Esophagus muscularis mucosa (tissue), 4 donors: ENCODE data around the gene USP49. TPM values are rescaled to one million over a fixed set of nuclear protein-coding genes. Genes with fewer than 3 reads are reported as not detected.

Source experiments
- DNase-seq: peaks from one replicate; pipeline ENCODE4 v3.0.0-alpha.2; 2017; ENCODE audit errors: extremely low spot score
- H3K27ac ChIP-seq, 4 donors: fragments of 200-600 bp; sonication (generic); replicated peaks in 1 of 4; 1 replicate in 3 of 4; 2 replicates in 1 of 4; pipeline ENCODE4 v1.5.1; 2016 to 2019; ENCODE audit warnings: mild to moderate bottlenecking in 1 of 4
- H3K27me3 ChIP-seq, 4 donors: fragments of 200-600 bp; sonication (generic); one replicate each; pipeline versions ENCODE4 v1.5.1 to v1.6.0; 2016 to 2019
- H3K36me3 ChIP-seq, 4 donors: fragments of 200-600 bp; sonication (generic); one replicate each; pipeline ENCODE4 v1.5.1; 2016 to 2019
- H3K4me1 ChIP-seq, 4 donors: fragments of 200-600 bp; sonication (generic); one replicate each; pipeline ENCODE4 v1.5.1; 2016 to 2019
- H3K4me3 ChIP-seq, 4 donors: fragments of 200-600 bp; sonication (generic); 1 replicate in 2 of 4; 2 replicates in 2 of 4; pipeline ENCODE4 v1.5.1; 2016 to 2019; ENCODE audit warnings: mild to moderate bottlenecking in 4 of 4, moderate library complexity in 1 of 4
- H3K9me3 ChIP-seq, 4 donors: fragments of 200-600 bp; sonication (generic); 1 replicate in 3 of 4; 2 replicates in 1 of 4; pipeline ENCODE4 v1.5.1; 2016 to 2019
- CTCF ChIP-seq, 3 experiments: fragments of 200-600 bp in 2 of 3; fragments of 450-650 bp in 1 of 3; sonication (generic) in 2 of 3; IDR thresholded peaks; one replicate each; pipeline ENCODE4 v1.5.1; 2017 to 2019; ENCODE audit warnings: antibody characterized with exemption in 3 of 3, mild to moderate bottlenecking in 2 of 3, moderate library complexity in 1 of 3
- EP300 ChIP-seq: sonication (generic); formaldehyde crosslinking; IDR thresholded peaks from one replicate; pipeline ENCODE4 v1.6.1; 2017; ENCODE audit warnings: antibody characterized with exemption
- POLR2A ChIP-seq: fragments of 450-650 bp; IDR thresholded peaks from one replicate; pipeline ENCODE4 v1.6.1; 2017; ENCODE audit warnings: antibody characterized with exemption, moderate library complexity, mild to moderate bottlenecking, low read depth
- POLR2AphosphoS5 ChIP-seq, 2 donors: sonication (generic); formaldehyde crosslinking; IDR thresholded peaks; one replicate each; pipeline ENCODE4 v1.6.1; 2017; ENCODE audit warnings: antibody characterized with exemption in 2 of 2
- WGBS: methylation state at CpG from one replicate; pipeline ENCODE4 v1.1.5; 2018; 5-methylcytosine and 5-hydroxymethylcytosine counted together
- intact Hi-C: fragments of 100-400 bp; cut with DNase I; formaldehyde crosslinking; loops from one replicate; pipeline ENCODE4 v1.15.1; 2023
- total RNA-seq, 4 donors: library from RNA; depleted of rRNA; stranded (reverse); fragments of >200 nt; gene quantifications; one replicate each; pipeline versions ENCODE4 v1.1.0 to v1.2.1, GENCODE V29; 2016

Gene USP49
- total RNA-seq, 4 donors from 2014 or later: 1.3 to 2.5 (median 2.3) TPM

- Histone ChIP-seq H3K4me3 (no peak overlapping the region), H3K4me1 (peaks cover 23 to 44% (median 30%) of the 10 kb centered on the region in 4 donors), H3K27me3 (no peaks in the 10 kb centered on the region), H3K36me3 (peaks cover 14 to 45% (median 43%) of the 10 kb centered on the region in 4 donors), H3K9me3 (no peaks in the 10 kb centered on the region), H3K27ac (no peak overlapping the region)
- 85% methylated on average over 5 of the region's 5 CpGs for WGBS
- intact Hi-C loops: loop anchor here (5.0 to 10.0 kb wide), 2 partner anchors 40 to 73 kb away; partner anchors contain the start of gene TFEB
- no peak for DNase-seq
- TF ChIP-seq EP300: no peak
- no peak for TF ChIP-seq POLR2A
- no peak for TF ChIP-seq POLR2AphosphoS5 (IDR thresholded peaks at IDR 0.05)
- no peak for TF ChIP-seq CTCF (IDR thresholded peaks at IDR 0.05)
These were observed 117.5 kb downstream of the USP49 start for GRCh38 chr6:41777551-41778285.

DNA sequence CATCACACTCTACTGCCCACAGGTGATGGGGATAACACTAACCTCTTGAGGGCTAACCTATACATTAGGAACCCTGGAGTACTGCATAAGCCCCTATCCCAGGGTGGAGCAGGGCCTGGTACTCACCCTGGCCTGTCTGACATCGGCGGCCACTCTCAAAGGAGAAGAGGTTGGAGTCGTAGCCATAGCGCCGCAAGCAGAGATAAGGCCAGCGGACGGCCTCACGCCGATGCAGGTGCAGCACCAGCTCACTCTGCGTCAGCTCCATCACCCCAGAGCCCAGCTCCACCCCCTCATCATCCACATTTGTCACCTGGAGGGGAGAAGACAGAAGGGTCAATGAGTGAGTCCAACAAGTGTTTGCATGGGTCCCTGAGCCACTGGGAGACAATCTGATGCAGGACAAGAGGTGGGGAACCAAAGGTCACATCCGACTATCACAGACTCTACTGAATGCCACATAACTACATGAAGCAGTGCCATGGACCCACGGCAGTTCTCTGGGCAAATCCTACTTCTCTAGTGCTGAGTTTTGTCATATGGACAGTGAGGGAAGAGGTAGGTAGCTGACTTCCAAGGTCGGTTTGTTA lies 119.8 kb downstream of the USP49 start:
- H3K27me3 ChIP-seq: no peaks in the 10 kb centered on the region
- intact Hi-C loops: loop anchor here (5.0 to 10.0 kb wide), 2 partner anchors 38 to 71 kb away; partner anchors contain the start of gene TFEB
- no peaks in the 10 kb centered on the region for H3K9me3 ChIP-seq
- no peak for DNase-seq
- no peak overlapping the region for H3K27ac ChIP-seq
- peaks cover 8 to 20% (median 13%) of the 10 kb centered on the region in 4 donors for H3K4me1 ChIP-seq
- H3K36me3 ChIP-seq: peaks cover 37 to 69% (median 66%) of the 10 kb centered on the region in 4 donors
- 96% methylated on average over 12 of the region's 13 CpGs for WGBS
- no peak overlapping the region for H3K4me3 ChIP-seq
- no peak for TF ChIP-seq CTCF (IDR thresholded peaks at IDR 0.05)
- no peak for TF ChIP-seq EP300

DNA sequence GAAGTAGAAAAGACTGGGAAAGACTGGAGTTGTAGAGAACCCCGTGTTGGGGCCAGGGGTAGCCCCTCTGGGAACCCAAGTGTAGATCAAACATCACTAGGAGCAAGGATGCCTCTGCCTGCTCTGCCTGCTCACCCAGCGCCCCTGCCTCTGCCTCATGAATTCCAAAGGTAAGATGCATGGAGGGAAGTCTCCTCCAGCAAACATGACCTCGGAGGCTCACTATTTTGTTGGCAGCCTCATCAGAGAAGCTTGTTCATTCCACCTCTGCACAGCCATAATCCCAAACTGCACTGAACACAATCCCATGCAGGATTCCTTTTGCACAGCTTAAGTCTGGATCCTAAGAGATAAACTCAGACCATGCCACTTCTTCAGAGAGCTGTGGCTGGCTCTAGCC lies 120.3 kb downstream of the USP49 start:
- TF ChIP-seq POLR2A (no peak), CTCF (IDR thresholded peaks at IDR 0.05) (no peak), POLR2AphosphoS5 (IDR thresholded peaks at IDR 0.05) (no peak), EP300 (no peak)
- 80% methylated on average over 3 of the region's 3 CpGs for WGBS

GRCh38 chr6:41771058-41771983 lies 123.9 kb downstream of the USP49 start:
- no peak for DNase-seq
- H3K27ac ChIP-seq: no peak overlapping the region
- H3K4me1 ChIP-seq: peaks cover 12 to 16% (median 14%) of the 10 kb centered on the region in 4 donors
- WGBS: 82% methylated on average over 18 of the region's 29 CpGs
- no peaks in the 10 kb centered on the region for H3K9me3 ChIP-seq
- intact Hi-C loops: loop anchor here (10.0 kb wide), 1 partner anchor 67 kb away; no protein-coding TSS in a partner anchor
- H3K4me3 ChIP-seq: no peak overlapping the region
- no peaks in the 10 kb centered on the region for H3K27me3 ChIP-seq
- peaks cover 38 to 73% (median 68%) of the 10 kb centered on the region in 4 donors for H3K36me3 ChIP-seq
- TF ChIP-seq POLR2A: no peak
- TF ChIP-seq EP300: no peak
- no peak for TF ChIP-seq CTCF (IDR thresholded peaks at IDR 0.05)
- no peak for TF ChIP-seq POLR2AphosphoS5 (IDR thresholded peaks at IDR 0.05)

More for the DNA sequence above, 120.3 kb downstream of the USP49 start:
- DNase-seq: no peak
- H3K9me3 ChIP-seq: no peaks in the 10 kb centered on the region
- no peaks in the 10 kb centered on the region for H3K27me3 ChIP-seq
- peaks cover 8 to 19% (median 13%) of the 10 kb centered on the region in 4 donors for H3K4me1 ChIP-seq
- no peak overlapping the region for H3K27ac ChIP-seq
- no peak overlapping the region for H3K4me3 ChIP-seq
- intact Hi-C loops: loop anchor here (5.0 to 10.0 kb wide), 2 partner anchors 38 to 70 kb away; partner anchors contain the start of gene TFEB
- peaks cover 38 to 74% (median 71%) of the 10 kb centered on the region in 4 donors for H3K36me3 ChIP-seq
